TTC549 (cell line): ENCODE data around the gene ACVRL1.

Experiments used
- FAIRE-seq: peaks from 2 replicates; lab custom pipeline; 2012; peaks lifted over from hg19 to GRCh38; lab: Jason Lieb, UNC

The ACVRL1 gene

GRCh38 chr12:51944608-51945233, 37.4 kb downstream of the ACVRL1 start:
- no peak for FAIRE-seq

GRCh38 chr12:51947246-51947996, 40.1 kb downstream of the ACVRL1 start:
- no peak for FAIRE-seq

- FAIRE-seq: no peak
Observed at GRCh38 chr12:51948066-51948465, 40.8 kb downstream of the ACVRL1 start.

GRCh38 chr12:51949342-51950030, 42.2 kb downstream of the ACVRL1 start:
- FAIRE-seq: no peak

GRCh38 chr12:51950682-51951198, 43.4 kb downstream of the ACVRL1 start:
- no peak for FAIRE-seq

- no peak for FAIRE-seq
Observed at GRCh38 chr12:51951199-51951842, 44.0 kb downstream of the ACVRL1 start, which contains the start of gene ACVR1B. TSS of gene ACVR1B (plus strand) at chr12:51951699. CDS start at chr12:51951744, 45 bp downstream.

- no peak for FAIRE-seq
Observed at GRCh38 chr12:51951843-51952722, 44.8 kb downstream of the ACVRL1 start.

- no peak for FAIRE-seq
Observed at GRCh38 chr12:51953089-51953488, 45.8 kb downstream of the ACVRL1 start.

- FAIRE-seq: no peak
Observed at GRCh38 chr12:51953864-51954263, 46.6 kb downstream of the ACVRL1 start.

GRCh38 chr12:51954561-51955361, 47.5 kb downstream of the ACVRL1 start:
- FAIRE-seq: no peak

- no peak for FAIRE-seq
Observed at GRCh38 chr12:51955702-51956101, 48.4 kb downstream of the ACVRL1 start.

- no peak for FAIRE-seq
Observed at GRCh38 chr12:51958542-51958941, 51.2 kb downstream of the ACVRL1 start.

- no peak for FAIRE-seq
Observed at GRCh38 chr12:51959211-51959610, 51.9 kb downstream of the ACVRL1 start.

GRCh38 chr12:51959921-51960320, 52.6 kb downstream of the ACVRL1 start:
- FAIRE-seq: no peak

- FAIRE-seq: no peak
Observed at GRCh38 chr12:51960488-51960887, 53.2 kb downstream of the ACVRL1 start.

GRCh38 chr12:51960890-51961289, 53.6 kb downstream of the ACVRL1 start:
- FAIRE-seq: no peak

- FAIRE-seq: no peak
Observed at GRCh38 chr12:51961834-51962233, 54.5 kb downstream of the ACVRL1 start.

GRCh38 chr12:51962737-51963136, 55.4 kb downstream of the ACVRL1 start:
- no peak for FAIRE-seq

GRCh38 chr12:51963477-51963876, 56.2 kb downstream of the ACVRL1 start:
- no peak for FAIRE-seq

- no peak for FAIRE-seq
Observed at GRCh38 chr12:51969643-51970042, 62.3 kb downstream of the ACVRL1 start.
